Measurements from ENCODE around the gene ILRUN.
"Not testable (repeated sequence)": the region's sequence is repeated elsewhere in the genome, so short reads cannot be mapped to it uniquely, and the experiment has no call there.

The ILRUN gene

GRCh38 chr6:34696189-34696738, 303 bp downstream of the ILRUN start:
- DNase-seq: no peak

GRCh38 chr6:34695729-34696188, 808 bp downstream of the ILRUN start:
- DNase-seq: no peak

- DNase-seq: no peak
Measured at GRCh38 chr6:34692280-34692679, 4.3 kb downstream of the ILRUN start.

- no peak for DNase-seq
Measured at GRCh38 chr6:34689742-34690141, 6.8 kb downstream of the ILRUN start.

- DNase-seq: no peak
Measured at GRCh38 chr6:34688956-34689355, 7.6 kb downstream of the ILRUN start.

GRCh38 chr6:34684919-34685318, 11.6 kb downstream of the ILRUN start:
- no peak for DNase-seq

GRCh38 chr6:34684364-34684763, 12.2 kb downstream of the ILRUN start:
- no peak for DNase-seq

- DNase-seq: no peak
Measured at GRCh38 chr6:34680802-34681515, 15.6 kb downstream of the ILRUN start.

- DNase-seq: not testable (repeated sequence)
Measured at GRCh38 chr6:34680313-34680712, 16.3 kb downstream of the ILRUN start.

GRCh38 chr6:34679552-34680253, 16.9 kb downstream of the ILRUN start:
- DNase-seq: no peak

- DNase-seq: no peak
Measured at GRCh38 chr6:34676140-34676539, 20.4 kb downstream of the ILRUN start.

GRCh38 chr6:34674930-34675329, 21.6 kb downstream of the ILRUN start:
- not testable (repeated sequence) for DNase-seq

GRCh38 chr6:34674268-34674639, 22.3 kb downstream of the ILRUN start:
- no peak for DNase-seq

- no peak for DNase-seq
Measured at GRCh38 chr6:34673064-34673463, 23.5 kb downstream of the ILRUN start.

GRCh38 chr6:34672657-34673043, 23.9 kb downstream of the ILRUN start:
- DNase-seq: no peak

GRCh38 chr6:34671801-34672656, 24.5 kb downstream of the ILRUN start:
- DNase-seq: no peak

GRCh38 chr6:34671367-34671766, 25.2 kb downstream of the ILRUN start:
- no peak for DNase-seq

- DNase-seq: not testable (repeated sequence)
Measured at GRCh38 chr6:34668799-34669198, 27.8 kb downstream of the ILRUN start.

GRCh38 chr6:34667481-34668238, 28.9 kb downstream of the ILRUN start:
- no peak for DNase-seq

GRCh38 chr6:34665019-34665418, 31.5 kb downstream of the ILRUN start:
- no peak for DNase-seq

GRCh38 chr6:34664256-34664971, 32.2 kb downstream of the ILRUN start:
- no peak for DNase-seq

GRCh38 chr6:34663831-34664255, 32.7 kb downstream of the ILRUN start:
- no peak for DNase-seq

Data from NCI-H1436 (cell line).